ENCODE results near the gene TAF5L. TPM values are rescaled to one million over a fixed set of nuclear protein-coding genes. Genes with fewer than 3 reads are reported as not detected.

Gene TAF5L
- total and polyA plus RNA-seq, 10 of the 15 experiments (the other 5 are each of a cell fraction or from before 2014, with no cell fraction given): 1.1 to 26.2 (median 19.1) TPM

- TF ChIP-seq SUPT20H (IDR thresholded peaks at IDR 0.05; ENCODE audit: borderline replicate concordance, control insufficient read depth, low read depth, low read length): no peak
Observed at GRCh38 chr1:229675396-229675795, 49.5 kb upstream of the TAF5L start (continued).

- SMC1A ChIA-PET (ENCODE audit: uncharacterized antibody, unreplicated experiment): no interaction called here
- DNase-seq (ENCODE audit: low read depth, low spot score) (no peak), ATAC-seq (no peak), FAIRE-seq (no peak)
- CTCF ChIA-PET: no interaction called here
- Histone ChIP-seq H3K27ac (ENCODE audit: control insufficient read depth, insufficient read depth) (no peak overlapping the region), H2AFZ (ENCODE audit: control insufficient read depth, low read depth, low read length) (no peak overlapping the region), H3K27me3 (replicated peaks in 1 of 2; ENCODE audit: control insufficient read depth in 2 of 2, insufficient read depth in 2 of 2, low read length in 1 of 2) (no peaks in the 10 kb centered on the region), H3K4me1 (ENCODE audit: control insufficient read depth, insufficient read depth, low read length) (no peaks in the 10 kb centered on the region), H3K9ac (ENCODE audit: control insufficient read depth, insufficient read depth, low read length) (no peak overlapping the region), H3K36me3 (ENCODE audit: control insufficient read depth in 2 of 2, insufficient read depth in 2 of 2, low read length in 1 of 2) (no peaks in the 10 kb centered on the region), H3K9me3 (replicated peaks; ENCODE audit: control insufficient read depth, insufficient read depth, low read length) (no peaks in the 10 kb centered on the region), H3K4me3 (no peak overlapping the region), H3K79me2 (ENCODE audit: control insufficient read depth, insufficient read depth, low read length) (no peaks in the 10 kb centered on the region), H4K20me1 (ENCODE audit: control insufficient read depth, insufficient read depth) (no peaks in the 10 kb centered on the region), H3K4me2 (ENCODE audit: control insufficient read depth, insufficient read depth) (no peak overlapping the region)
- BruUV-seq (replicated peaks): no TSS peak
- intact Hi-C loops (cut with micrococcal nuclease; ENCODE audit: unreplicated experiment) (no loop called here), in situ Hi-C loops (cut with MboI) (no loop called here)
- whole genome bisulfite sequencing (ENCODE audit: insufficient coverage, insufficient replicate concordance, low lambda C conversion rate, missing lambda C conversion rate): 59% methylated on average over 5 of the region's 5 CpGs
- POLR2A ChIA-PET: no interaction called here
- RAD21 ChIA-PET (ENCODE audit: unreplicated experiment): no interaction called here
- TF ChIP-seq ZNF592 (IDR thresholded peaks at IDR 0.05) (no peak), FOXK2 (IDR thresholded peaks at IDR 0.05) (no peak), SREBF1 (IDR thresholded peaks at IDR 0.05; ENCODE audit: low read length) (no peak), HDGF (IDR thresholded peaks at IDR 0.05) (no peak), HCFC1 (IDR thresholded peaks at IDR 0.05; ENCODE audit: low read length) (no peak), JUNB (IDR thresholded peaks at IDR 0.05) (no peak), PBX3 (IDR thresholded peaks at IDR 0.05; ENCODE audit: insufficient replicate concordance, low read depth, low read length) (no peak), KAT2A (conservative IDR thresholded peaks at IDR 0.05; ENCODE audit: control insufficient read depth, low read depth, low read length) (no peak), MLLT1 (IDR thresholded peaks at IDR 0.05) (no peak), CBX5 (IDR thresholded peaks at IDR 0.05; ENCODE audit: low read depth) (no peak), CBFB (IDR thresholded peaks at IDR 0.05; ENCODE audit: low read depth) (no peak), SMAD1 (IDR thresholded peaks at IDR 0.05; ENCODE audit: low read depth, partially characterized antibody) (no peak), NR2C2 (IDR thresholded peaks at IDR 0.05; ENCODE audit: borderline replicate concordance, control insufficient read depth, insufficient read length, low read depth) (no peak), SKIL (IDR thresholded peaks at IDR 0.05; ENCODE audit: low read depth, poor library complexity, severe bottlenecking) (no peak), RELA (IDR thresholded peaks at IDR 0.05; ENCODE audit: borderline replicate concordance, partially characterized antibody) (no peak)
Observed at GRCh38 chr1:229674042-229674441, 48.1 kb upstream of the TAF5L start.

All from GM12878 (cell line).